T-helper 1 cell treated with Interleukin-12 subunit alpha and Interleukin-12 subunit beta and Interleukin-4 antibody, amounts not matched to agents 30 ng/mL and 1 ng/mL, for 36 hours (primary cell): ENCODE results near the gene CPS1. TPM values are rescaled to one million over a fixed set of nuclear protein-coding genes. Genes with fewer than 3 reads are reported as not detected.

Experiments used
- intact Hi-C: fragments of 100-400 bp; cut with micrococcal nuclease; formaldehyde crosslinking; loops from one replicate; pipeline ENCODE4 v1.15.1; 2024
- total RNA-seq: library from RNA; stranded (reverse); gene quantifications from 2 replicates; pipeline ENCODE4 v1.2.3, GENCODE V29; 2022

CPS1 gene
- total RNA-seq: 0.34 and 0.61 TPM in 2 replicates

- intact Hi-C loops: no loop called here
Measured at GRCh38 chr2:210556329-210556980, at the start of gene CPS1. Gene CPS1, plus strand, starts transcription at chr2:210556599. Its CDS starts 135 bp downstream, at chr2:210556734.

DNA sequence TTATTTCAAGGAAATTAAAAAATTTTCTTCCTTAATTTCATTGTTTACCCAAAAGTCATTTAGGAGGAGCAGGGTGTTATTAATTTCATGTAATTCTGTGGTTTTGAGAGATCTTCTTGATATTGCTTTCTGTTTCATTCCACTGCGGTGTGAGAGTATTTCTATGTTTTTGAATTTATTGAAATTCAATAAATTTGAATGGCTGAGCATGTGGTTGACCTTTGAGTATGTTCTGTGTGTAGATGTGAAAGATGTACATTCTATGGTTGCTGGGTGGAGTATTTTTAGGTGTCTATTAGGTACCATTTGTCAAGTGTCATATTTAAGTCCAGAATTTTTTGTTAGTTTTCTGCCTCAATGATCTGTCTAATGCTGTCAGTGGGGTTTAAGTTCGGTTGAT, 40.5 kb upstream of the CPS1 start:
- intact Hi-C loops: no loop called here

- intact Hi-C loops: no loop called here
Measured at GRCh38 chr2:210517264-210517663, 39.1 kb upstream of the CPS1 start.

DNA sequence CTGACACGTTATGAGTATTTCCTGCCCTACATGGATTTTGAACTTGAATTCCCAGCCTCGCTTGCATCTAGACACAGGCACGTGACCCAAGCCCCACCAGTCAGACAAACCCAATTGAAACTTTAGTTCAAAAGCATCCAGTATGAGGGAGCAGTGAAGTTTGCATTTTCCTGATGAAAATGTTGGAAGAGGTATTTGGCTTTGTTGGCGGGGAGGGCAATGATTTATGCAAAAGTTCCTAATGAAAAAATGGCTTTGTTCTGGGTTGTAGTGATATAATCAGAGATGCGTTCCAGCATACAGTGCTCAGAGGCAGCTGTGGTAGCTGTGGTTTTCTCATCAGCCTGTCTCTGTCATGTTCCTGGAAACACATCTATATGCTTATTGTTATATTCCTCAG, 36.8 kb upstream of the CPS1 start:
- intact Hi-C loops: no loop called here

GRCh38 chr2:210522399-210522798, 34.0 kb upstream of the CPS1 start:
- intact Hi-C loops: no loop called here

DNA sequence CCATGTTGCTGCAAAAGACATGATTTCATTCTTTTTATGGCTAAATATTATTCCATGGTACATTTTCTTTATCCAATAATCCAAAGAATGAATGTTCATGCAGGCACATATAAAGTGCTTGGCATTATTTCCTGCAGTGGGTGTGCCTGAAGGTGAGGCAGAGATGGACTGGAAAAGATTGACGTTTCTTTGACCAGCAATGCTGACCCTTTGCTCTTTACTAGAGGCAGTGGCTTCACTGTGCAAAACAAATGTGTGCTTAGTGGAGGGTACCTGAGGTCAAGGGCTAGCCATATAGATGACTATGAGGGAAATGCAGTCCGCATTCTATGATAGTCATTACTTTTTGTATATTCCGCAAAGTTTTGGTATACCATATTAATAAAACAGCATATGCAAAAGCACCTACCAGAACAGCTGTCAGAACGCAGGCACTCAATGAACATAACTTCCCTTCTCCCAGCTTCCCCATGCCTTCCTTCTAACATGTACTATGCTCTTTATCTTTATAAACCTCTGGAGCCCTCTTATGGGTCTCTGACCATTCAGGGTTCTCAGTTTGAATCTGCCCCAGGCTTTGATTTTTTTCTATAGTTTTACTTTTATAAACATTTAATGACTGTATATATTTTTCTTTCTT, 32.6 kb upstream of the CPS1 start:
- intact Hi-C loops: no loop called here

- intact Hi-C loops: no loop called here
Measured at GRCh38 chr2:210524533-210524932, 31.9 kb upstream of the CPS1 start.

DNA sequence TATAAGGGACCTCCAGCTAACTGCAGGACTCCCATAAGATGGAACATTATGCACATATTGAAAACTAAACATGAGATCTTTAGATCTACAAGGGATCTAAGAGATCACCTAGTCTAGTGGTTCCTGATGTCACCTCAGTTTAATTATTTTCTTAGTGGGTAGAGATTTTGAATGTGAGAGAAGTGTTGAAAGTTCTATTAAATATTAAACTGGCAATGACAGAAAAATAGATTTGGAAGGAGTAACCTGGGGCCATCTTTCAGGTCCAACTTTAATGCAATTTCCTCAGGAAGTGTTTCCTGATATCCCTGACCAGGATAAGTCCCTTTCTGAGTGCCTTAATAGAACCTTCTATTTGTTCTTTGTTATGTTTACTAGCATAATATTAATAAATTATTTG, 29.1 kb upstream of the CPS1 start:
- intact Hi-C loops: no loop called here

- intact Hi-C loops: no loop called here
Measured at GRCh38 chr2:210528716-210529115, 27.7 kb upstream of the CPS1 start.

DNA sequence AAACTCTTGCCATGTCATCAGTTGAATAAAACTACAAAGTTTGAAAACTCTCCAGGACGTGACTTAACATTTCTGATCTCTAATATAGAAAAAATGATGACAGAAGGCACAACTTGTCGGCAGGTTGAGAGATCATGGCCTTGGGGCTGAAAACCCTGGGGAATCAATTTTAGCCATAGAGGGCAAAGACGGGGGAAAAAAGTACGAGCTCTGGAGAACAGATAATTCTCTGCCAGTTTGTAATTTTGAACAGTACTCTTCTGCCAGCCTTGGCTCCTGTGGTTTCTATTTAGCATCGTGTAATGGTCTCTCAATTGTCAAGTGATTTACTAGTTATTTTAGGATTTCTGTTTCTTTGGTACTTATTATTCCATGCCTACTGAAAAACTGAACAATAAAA, 25.3 kb upstream of the CPS1 start:
- intact Hi-C loops: no loop called here

GRCh38 chr2:210531482-210531881, 24.9 kb upstream of the CPS1 start:
- intact Hi-C loops: no loop called here

- intact Hi-C loops: no loop called here
Measured at GRCh38 chr2:210533389-210533788, 23.0 kb upstream of the CPS1 start.

GRCh38 chr2:210534879-210535278, 21.5 kb upstream of the CPS1 start:
- intact Hi-C loops: no loop called here

- intact Hi-C loops: no loop called here
Measured at GRCh38 chr2:210536973-210537650, 19.3 kb upstream of the CPS1 start.

DNA sequence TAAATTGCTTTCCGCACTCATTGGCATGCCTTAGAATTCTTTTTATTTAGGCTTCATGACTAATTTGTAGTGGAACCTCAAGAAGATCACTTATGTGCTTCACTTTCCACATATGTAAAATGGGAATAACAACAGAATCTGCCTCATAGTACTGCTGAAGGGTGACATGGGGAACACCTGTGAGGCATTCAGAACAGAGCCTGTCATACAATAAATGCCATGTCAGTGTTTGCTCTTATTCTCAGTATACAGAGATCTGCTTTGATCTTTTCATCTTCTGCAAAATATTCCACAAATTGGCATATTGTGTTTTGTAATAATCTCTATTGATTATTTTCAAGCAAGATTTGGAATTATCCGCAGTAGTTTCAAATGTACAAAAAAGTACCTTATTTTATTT, 17.4 kb upstream of the CPS1 start:
- intact Hi-C loops: no loop called here

- intact Hi-C loops: no loop called here
Measured at GRCh38 chr2:210539578-210540416, 16.6 kb upstream of the CPS1 start.

DNA sequence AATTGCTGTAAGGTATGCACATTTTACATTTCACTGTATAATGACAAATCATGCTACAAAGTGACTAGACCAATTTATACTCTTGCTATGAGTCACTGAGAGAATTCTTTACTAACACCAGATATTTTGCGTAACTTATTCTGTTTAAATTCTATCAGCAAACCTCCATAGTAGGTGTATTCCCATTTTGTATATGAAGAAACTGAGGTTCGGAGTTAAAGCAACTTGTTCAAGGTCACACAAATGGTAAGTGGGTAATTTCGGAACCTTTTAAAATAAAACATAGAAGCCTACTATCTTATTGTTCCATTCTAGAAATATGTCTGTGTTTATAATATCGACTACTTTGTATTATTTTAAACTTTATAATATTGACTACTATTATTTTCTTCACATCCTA, 15.9 kb upstream of the CPS1 start:
- intact Hi-C loops: no loop called here

DNA sequence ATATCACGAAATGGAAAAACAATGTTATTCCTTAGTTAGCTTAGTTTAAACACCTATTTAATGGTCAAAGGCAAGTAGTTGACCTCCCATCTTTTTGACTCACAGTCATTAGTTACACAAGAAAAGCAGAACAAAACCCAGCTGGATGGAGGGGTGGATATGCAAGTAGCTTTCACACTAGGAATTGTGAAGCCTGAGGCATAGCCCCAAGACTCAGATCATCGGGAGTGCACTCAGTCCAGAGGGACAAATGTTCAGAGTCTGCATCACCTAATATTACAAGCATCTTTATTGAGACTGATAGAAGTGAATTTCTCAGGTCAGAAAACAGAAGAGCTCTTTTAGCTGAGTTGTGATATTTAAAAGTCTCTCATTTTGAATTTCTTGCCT, 15.5 kb upstream of the CPS1 start:
- intact Hi-C loops: no loop called here

DNA sequence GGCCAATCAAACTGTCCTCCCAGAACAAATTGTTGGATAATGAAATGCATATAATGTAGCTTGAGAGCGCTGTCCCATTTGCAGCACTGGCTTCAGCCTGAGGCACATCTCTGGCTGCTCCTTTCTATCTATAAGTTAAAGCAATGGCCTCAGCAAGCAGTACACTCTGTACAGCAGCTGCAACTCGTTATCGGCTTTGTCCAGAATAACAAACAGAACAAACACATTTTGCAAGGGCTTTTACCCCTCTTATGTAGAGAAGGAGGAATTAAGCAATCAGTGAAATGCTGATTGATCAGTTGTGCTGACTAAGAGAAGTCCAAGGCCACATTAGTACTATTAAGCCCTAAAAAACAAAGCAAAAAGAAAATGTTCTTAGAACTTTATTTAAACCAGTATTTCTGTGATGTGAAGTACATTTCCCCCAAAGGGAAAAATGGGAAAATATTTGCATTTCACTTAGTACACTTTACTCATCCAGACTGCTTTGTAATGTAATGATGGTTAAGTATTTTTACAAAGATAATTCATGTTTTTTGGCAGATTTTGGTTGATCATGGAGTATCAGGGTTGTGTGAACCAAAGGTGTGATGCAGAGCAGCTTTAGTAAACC, 15.0 kb upstream of the CPS1 start:
- intact Hi-C loops: no loop called here

- intact Hi-C loops: no loop called here
Measured at GRCh38 chr2:210544007-210544590, 12.3 kb upstream of the CPS1 start.

DNA sequence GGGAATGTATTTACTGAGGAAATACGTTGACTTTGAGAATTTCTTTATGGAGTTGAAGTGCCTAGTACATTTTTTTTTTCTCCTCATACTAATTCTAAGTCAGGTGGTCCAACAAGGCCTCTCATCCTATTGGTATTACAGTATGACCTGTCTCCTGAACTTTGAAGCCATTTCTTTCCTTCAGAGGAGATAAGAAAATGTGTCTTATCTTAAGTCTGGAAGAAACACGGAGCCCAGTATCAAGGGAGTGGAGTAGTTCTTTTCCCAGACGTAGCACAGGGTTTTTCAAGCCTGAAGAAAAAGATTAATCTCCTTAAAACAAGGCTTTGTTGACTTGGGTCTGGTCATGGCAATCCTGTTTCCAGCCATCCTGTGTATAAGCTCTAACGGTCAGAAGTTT, 11.6 kb upstream of the CPS1 start:
- intact Hi-C loops: no loop called here
